ENCODE data around the gene EPHB4. TPM values are rescaled to one million over a fixed set of nuclear protein-coding genes. Genes with fewer than 3 reads are reported as not detected.
A peak's percentile ranks its signal among the peaks of the same experiment; 100 is the strongest.

EPHB4 gene
- total RNA-seq, 1 experiment from 2014 or later = 192 TPM

DNA sequence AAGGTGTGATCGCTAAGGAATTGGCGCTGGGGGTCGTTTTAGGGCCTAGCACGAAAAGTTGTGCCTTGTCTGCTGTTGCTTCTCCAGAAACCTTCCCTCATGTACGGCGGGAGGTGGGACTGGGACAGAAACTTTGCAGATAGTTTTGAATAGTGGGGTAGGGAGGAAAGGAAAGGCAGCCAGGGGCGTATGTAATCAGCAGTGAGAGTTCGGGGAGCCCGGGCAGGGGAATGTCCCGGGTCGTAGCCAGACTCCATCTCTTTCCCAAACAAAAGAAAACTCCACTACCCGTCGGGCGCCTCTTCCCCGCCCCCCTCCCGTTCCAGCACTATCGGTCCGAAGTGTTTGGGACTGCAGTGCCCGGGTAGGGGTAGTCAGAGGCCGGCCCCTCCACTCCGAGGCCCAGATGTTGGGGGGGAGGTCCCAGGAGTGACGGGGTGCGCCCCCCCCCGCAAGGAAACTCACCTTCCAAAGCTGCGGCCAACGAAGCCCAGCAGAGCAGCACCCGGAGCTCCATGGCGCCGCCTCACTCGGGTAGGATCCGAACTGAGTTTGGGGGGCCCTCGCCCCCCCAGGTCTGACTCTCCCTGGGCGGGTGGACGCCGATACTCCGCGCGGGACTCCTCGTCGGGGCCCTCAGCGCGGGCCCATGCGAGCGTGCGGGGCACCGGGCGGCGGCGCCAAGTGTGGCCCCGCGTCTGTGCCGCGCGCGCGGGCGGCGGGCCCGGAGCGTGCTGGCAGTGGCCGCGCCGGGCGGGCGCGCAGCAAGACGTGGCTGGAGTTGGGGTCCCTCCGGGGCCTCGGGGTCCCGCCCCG lies 601 bp downstream of the EPHB4 start:
- BruUV-seq (replicated peaks) = no TSS peak
- peaks cover 17% of the 10 kb centered on the region for H3K4me1 ChIP-seq (ENCODE audit: control insufficient read depth, insufficient read depth, low read length)
- ChIA-PET CTCF (interaction anchor here (0.6 to 2.9 kb wide), 6 partner anchors 25 to 221 kb away, joined by 3 to 16 read pairs (median 6); partner anchors contain the start of genes POP7, SLC12A9 and UFSP1), POLR2A (interaction anchor here (0.6 kb wide), 1 partner anchor 9 kb away, joined by 4 read pairs; no protein-coding TSS in a partner anchor)
- no peaks in the 10 kb centered on the region for H3K9me3 ChIP-seq (ENCODE audit: control insufficient read depth, insufficient read depth, low read depth, low read length)
- DNase-seq (ENCODE audit: low read depth, low spot score) (no peak), ATAC-seq (peak; percentile 42)
- in situ Hi-C loops (cut with HindIII; ENCODE audit: low pct_unique_long_range_greater_than_20kb, low sequenced_read_pairs) (loop anchor here (25.0 kb wide), 1 partner anchor 114 kb away; the partner anchor contains the start of genes EPO and POP7), intact Hi-C loops (cut with micrococcal nuclease; ENCODE audit: unreplicated experiment) (no loop called here)
- H3K27ac ChIP-seq (ENCODE audit: low read length) = peak overlapping the region; percentile 96
- H3K27me3 ChIP-seq (ENCODE audit: control insufficient read depth, insufficient read depth, low read length) = no peaks in the 10 kb centered on the region
- H3K4me3 ChIP-seq (ENCODE audit: low read depth in 2 of 2, low read length in 2 of 2) = peak overlapping the region; percentile 55 to 99
- TF ChIP-seq SIN3A (IDR thresholded peaks at IDR 0.05; ENCODE audit: borderline replicate concordance, insufficient read depth, low read depth, low read length) = peak; percentile 56; the same call in 1 of the 2 replicates
- TF ChIP-seq, protein P1, sequence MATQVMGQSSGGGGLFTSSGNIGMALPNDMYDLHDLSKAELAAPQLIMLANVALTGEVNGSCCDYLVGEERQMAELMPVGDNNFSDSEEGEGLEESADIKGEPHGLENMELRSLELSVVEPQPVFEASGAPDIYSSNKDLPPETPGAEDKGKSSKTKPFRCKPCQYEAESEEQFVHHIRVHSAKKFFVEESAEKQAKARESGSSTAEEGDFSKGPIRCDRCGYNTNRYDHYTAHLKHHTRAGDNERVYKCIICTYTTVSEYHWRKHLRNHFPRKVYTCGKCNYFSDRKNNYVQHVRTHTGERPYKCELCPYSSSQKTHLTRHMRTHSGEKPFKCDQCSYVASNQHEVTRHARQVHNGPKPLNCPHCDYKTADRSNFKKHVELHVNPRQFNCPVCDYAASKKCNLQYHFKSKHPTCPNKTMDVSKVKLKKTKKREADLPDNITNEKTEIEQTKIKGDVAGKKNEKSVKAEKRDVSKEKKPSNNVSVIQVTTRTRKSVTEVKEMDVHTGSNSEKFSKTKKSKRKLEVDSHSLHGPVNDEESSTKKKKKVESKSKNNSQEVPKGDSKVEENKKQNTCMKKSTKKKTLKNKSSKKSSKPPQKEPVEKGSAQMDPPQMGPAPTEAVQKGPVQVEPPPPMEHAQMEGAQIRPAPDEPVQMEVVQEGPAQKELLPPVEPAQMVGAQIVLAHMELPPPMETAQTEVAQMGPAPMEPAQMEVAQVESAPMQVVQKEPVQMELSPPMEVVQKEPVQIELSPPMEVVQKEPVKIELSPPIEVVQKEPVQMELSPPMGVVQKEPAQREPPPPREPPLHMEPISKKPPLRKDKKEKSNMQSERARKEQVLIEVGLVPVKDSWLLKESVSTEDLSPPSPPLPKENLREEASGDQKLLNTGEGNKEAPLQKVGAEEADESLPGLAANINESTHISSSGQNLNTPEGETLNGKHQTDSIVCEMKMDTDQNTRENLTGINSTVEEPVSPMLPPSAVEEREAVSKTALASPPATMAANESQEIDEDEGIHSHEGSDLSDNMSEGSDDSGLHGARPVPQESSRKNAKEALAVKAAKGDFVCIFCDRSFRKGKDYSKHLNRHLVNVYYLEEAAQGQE (IDR thresholded peaks at IDR 0.05; ENCODE audit: insufficient read depth in 1 of 2, low read depth in 2 of 2, low read length in 1 of 2) = no peak
- 0 out of 2 replicates have a peak, but pooled peaks cover 5% of the 10 kb centered on the region for H3K36me3 ChIP-seq (ENCODE audit: control insufficient read depth, insufficient read depth, low read length)

DNA sequence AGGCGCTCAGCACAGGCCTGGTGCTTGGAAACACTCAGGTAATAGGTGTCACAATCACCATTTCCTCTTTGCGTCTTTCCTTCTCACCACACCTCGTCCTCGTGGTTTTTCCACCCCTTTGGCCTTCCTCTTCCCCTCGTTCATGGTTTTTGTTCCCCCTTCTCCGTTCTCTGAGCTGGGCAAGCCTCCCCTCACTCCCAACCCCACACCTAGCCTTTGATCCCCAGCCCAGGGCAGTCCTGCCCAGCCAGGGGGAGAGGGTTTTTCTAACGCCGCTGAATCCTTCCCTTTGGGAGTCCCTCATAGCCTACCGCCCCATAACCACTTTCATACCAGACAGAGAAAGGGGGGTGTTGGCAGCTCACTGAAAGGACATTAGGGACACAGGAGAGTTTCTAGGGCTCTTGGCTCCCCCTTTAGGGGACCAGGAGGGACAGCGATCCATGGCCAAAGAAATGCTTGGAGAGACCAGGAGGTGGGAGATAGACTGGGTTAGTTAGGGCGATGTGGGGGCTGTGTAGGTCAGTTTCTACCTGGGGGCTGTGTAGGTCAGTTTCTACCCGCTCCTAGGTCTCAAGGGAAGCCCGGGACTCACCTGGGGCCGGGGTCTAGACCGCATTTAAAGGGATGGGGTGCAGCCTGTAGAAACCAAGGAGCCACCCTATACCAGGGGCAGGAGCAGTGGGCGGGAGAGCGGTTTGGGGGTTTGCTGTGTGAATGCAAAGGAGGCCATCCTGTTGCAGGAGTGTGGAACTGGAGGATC lies 1.4 kb downstream of the EPHB4 start:
- no TSS peak for BruUV-seq (replicated peaks)
- DNase-seq (ENCODE audit: low read depth, low spot score) (no peak), ATAC-seq (0 out of 2 replicates have a peak, but pooled peaks have one; percentile 9)
- CTCF ChIA-PET = no interaction called here
- intact Hi-C loops (cut with micrococcal nuclease; ENCODE audit: unreplicated experiment) = no loop called here
- H3K4me3 ChIP-seq (ENCODE audit: low read depth in 2 of 2, low read length in 2 of 2) = peak overlapping the region; percentile 55 to 99
- peaks cover 17% of the 10 kb centered on the region for H3K4me1 ChIP-seq (ENCODE audit: control insufficient read depth, insufficient read depth, low read length)
- peak overlapping the region; percentile 96 for H3K27ac ChIP-seq (ENCODE audit: low read length)
- 0 out of 2 replicates have a peak, but pooled peaks cover 5% of the 10 kb centered on the region for H3K36me3 ChIP-seq (ENCODE audit: control insufficient read depth, insufficient read depth, low read length)
- H3K9me3 ChIP-seq (ENCODE audit: control insufficient read depth, insufficient read depth, low read depth, low read length) = no peaks in the 10 kb centered on the region
- POLR2A ChIA-PET = interaction anchor here (0.5 kb wide), 1 partner anchor 59 kb away, joined by 6 read pairs; no protein-coding TSS in a partner anchor
- H3K27me3 ChIP-seq (ENCODE audit: control insufficient read depth, insufficient read depth, low read length) = no peaks in the 10 kb centered on the region
- TF ChIP-seq POLR2AphosphoS5 (IDR thresholded peaks at IDR 0.05; ENCODE audit: low read depth, low read length) (no peak), TCF7L2 (IDR thresholded peaks at IDR 0.05; ENCODE audit: low read depth, low read length) (no peak), SIN3A (IDR thresholded peaks at IDR 0.05; ENCODE audit: borderline replicate concordance, insufficient read depth, low read depth, low read length) (no peak)
- TF ChIP-seq, protein P2, sequence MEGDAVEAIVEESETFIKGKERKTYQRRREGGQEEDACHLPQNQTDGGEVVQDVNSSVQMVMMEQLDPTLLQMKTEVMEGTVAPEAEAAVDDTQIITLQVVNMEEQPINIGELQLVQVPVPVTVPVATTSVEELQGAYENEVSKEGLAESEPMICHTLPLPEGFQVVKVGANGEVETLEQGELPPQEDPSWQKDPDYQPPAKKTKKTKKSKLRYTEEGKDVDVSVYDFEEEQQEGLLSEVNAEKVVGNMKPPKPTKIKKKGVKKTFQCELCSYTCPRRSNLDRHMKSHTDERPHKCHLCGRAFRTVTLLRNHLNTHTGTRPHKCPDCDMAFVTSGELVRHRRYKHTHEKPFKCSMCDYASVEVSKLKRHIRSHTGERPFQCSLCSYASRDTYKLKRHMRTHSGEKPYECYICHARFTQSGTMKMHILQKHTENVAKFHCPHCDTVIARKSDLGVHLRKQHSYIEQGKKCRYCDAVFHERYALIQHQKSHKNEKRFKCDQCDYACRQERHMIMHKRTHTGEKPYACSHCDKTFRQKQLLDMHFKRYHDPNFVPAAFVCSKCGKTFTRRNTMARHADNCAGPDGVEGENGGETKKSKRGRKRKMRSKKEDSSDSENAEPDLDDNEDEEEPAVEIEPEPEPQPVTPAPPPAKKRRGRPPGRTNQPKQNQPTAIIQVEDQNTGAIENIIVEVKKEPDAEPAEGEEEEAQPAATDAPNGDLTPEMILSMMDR (IDR thresholded peaks at IDR 0.05) = no peak
- TF ChIP-seq, protein P1 (IDR thresholded peaks at IDR 0.05; ENCODE audit: insufficient read depth in 1 of 2, low read depth in 2 of 2, low read length in 1 of 2) = no peak
- in situ Hi-C loops (cut with HindIII; ENCODE audit: low pct_unique_long_range_greater_than_20kb, low sequenced_read_pairs) = loop anchor here (25.0 kb wide), 1 partner anchor 114 kb away; the partner anchor contains the start of genes EPO and POP7

Measured in Panc1 (cell line).